22Rv1 (cell line): Measurements from ENCODE around the gene FAM180A.

Experiments
- ZFX ChIP-seq: fragments of 450-650 bp; IDR thresholded peaks from 2 replicates; pipeline ENCODE4 v1.6.1; 2017; ENCODE audit warnings: antibody characterized with exemption, borderline replicate concordance
- TF ChIP-seq, protein P1 (sequence below): fragments of 450-650 bp; IDR thresholded peaks from 2 replicates; pipeline ENCODE4 v1.5.1; 2017; ENCODE audit warnings: mild to moderate bottlenecking

GRCh38 chr7:135792866-135793265, 44.3 kb upstream of the FAM180A start:
- TF ChIP-seq, protein P1, sequence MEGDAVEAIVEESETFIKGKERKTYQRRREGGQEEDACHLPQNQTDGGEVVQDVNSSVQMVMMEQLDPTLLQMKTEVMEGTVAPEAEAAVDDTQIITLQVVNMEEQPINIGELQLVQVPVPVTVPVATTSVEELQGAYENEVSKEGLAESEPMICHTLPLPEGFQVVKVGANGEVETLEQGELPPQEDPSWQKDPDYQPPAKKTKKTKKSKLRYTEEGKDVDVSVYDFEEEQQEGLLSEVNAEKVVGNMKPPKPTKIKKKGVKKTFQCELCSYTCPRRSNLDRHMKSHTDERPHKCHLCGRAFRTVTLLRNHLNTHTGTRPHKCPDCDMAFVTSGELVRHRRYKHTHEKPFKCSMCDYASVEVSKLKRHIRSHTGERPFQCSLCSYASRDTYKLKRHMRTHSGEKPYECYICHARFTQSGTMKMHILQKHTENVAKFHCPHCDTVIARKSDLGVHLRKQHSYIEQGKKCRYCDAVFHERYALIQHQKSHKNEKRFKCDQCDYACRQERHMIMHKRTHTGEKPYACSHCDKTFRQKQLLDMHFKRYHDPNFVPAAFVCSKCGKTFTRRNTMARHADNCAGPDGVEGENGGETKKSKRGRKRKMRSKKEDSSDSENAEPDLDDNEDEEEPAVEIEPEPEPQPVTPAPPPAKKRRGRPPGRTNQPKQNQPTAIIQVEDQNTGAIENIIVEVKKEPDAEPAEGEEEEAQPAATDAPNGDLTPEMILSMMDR = no peak
- TF ChIP-seq ZFX = no peak
